ENCODE results near the gene CRPPA. TPM values are rescaled to one million over a fixed set of nuclear protein-coding genes. Genes with fewer than 3 reads are reported as not detected.

Gene CRPPA
- total and polyA plus RNA-seq, 7 donors, result 0.30 to 4.1 (median 2.2) TPM

- Histone ChIP-seq H3K4me3 (no peak overlapping the region), H3K9me3 (no peaks in the 10 kb centered on the region), H3K27ac (no peak overlapping the region), H3K36me3 (ENCODE audit: insufficient read depth in 1 of 2, low read depth in 1 of 2) (no peaks in the 10 kb centered on the region), H3K4me1 (peaks cover 5% of the 10 kb centered on the region), H3K27me3 (ENCODE audit: insufficient read depth in 3 of 3, low read length in 2 of 3) (no peaks in the 10 kb centered on the region)
- WGBS, 3 donors, result 77 to 86% (median 82%) methylated on average over 7 of the region's 7 CpGs
- no peak for DNase-seq
- intact Hi-C loops (cut with DNase I), result no loop called here
- ATAC-seq, result no peak
- TF ChIP-seq, protein P1, sequence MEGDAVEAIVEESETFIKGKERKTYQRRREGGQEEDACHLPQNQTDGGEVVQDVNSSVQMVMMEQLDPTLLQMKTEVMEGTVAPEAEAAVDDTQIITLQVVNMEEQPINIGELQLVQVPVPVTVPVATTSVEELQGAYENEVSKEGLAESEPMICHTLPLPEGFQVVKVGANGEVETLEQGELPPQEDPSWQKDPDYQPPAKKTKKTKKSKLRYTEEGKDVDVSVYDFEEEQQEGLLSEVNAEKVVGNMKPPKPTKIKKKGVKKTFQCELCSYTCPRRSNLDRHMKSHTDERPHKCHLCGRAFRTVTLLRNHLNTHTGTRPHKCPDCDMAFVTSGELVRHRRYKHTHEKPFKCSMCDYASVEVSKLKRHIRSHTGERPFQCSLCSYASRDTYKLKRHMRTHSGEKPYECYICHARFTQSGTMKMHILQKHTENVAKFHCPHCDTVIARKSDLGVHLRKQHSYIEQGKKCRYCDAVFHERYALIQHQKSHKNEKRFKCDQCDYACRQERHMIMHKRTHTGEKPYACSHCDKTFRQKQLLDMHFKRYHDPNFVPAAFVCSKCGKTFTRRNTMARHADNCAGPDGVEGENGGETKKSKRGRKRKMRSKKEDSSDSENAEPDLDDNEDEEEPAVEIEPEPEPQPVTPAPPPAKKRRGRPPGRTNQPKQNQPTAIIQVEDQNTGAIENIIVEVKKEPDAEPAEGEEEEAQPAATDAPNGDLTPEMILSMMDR (IDR thresholded peaks at IDR 0.05), result no peak
These were observed 4.8 kb downstream of the CRPPA start for GRCh38 chr7:16416289-16417282.

DNA sequence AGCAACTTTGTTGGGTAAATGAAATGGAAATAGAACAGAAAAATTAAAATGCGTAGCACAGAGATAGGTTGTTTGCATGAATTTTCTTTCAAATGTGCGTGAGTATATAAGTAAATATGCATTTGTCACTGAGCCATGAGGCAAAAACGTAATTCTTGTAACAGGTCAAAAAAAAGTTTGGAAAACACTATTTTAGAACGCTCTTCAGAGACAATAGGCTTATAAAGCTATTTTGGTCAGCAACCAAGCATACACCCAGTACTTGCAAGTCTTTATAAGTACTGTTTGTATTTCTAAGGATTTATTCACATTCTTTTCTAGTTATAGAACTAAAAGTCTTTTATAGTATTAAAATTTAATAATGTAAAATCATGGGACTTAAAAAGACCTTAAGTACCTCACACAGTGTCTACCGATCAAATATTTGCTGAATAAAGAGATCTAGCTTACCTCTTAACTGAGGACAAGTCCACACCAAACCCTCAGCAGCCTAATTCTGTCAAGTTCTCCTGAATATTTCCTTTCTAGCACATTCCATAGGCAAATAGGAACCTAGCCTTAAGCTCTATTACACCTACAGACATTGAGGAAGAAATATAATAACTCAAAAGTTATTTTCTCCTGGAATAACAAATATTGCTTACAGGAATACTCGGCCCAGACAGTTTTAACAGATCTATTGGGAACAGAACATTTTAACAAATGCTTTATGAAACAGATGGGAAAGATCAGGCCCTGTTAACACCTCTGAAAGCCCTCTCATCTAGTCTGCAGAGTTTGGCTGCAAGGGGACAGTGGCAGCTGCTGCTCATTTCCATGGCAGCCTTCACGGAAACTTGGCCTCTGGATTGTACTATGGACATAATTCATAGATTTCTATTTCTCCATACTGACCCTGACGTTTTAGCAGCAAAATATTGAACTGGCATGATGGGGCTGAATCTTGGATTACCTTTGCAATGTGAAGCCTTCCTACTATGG, 8.8 kb downstream of the CRPPA start:
- Histone ChIP-seq H3K27me3 (ENCODE audit: insufficient read depth in 3 of 3, low read length in 2 of 3) (no peaks in the 10 kb centered on the region), H3K4me1 (no peaks in the 10 kb centered on the region), H3K9me3 (no peaks in the 10 kb centered on the region), H3K27ac (no peak overlapping the region), H3K36me3 (ENCODE audit: insufficient read depth in 1 of 2, low read depth in 1 of 2) (no peaks in the 10 kb centered on the region), H3K4me3 (no peak overlapping the region)
- no peak for ATAC-seq
- 51 to 59% (median 55%) methylated on average over 8 of the region's 8 CpGs for WGBS, 3 donors
- DNase-seq, result no peak
- TF ChIP-seq, protein P1 (IDR thresholded peaks at IDR 0.05), result no peak
- intact Hi-C loops (cut with DNase I), result no loop called here

DNA sequence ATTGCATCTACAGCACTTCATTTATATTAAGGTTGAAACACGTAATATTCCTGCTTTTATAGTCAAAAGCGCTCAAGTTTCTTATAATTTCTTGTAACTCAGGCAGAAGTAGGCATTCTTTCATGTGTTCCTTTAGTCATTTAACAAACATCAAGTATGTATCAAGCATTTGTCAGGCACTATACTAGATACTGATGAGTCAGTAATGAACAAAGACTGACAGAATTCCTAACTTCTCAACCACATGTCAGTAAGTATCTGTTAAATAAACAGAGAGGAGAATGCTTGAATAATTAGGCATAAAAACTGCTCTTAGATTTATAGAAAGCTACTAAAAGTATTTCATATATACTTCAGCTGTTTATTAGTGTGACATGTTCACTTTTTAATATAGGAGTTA, 9.9 kb downstream of the CRPPA start:
- ATAC-seq (no peak), DNase-seq (no peak)
- 96 to 98% (median 97%) methylated on average over 2 of the region's 2 CpGs for WGBS, 3 donors
- Histone ChIP-seq H3K27me3 (ENCODE audit: insufficient read depth in 3 of 3, low read length in 2 of 3) (no peaks in the 10 kb centered on the region), H3K4me1 (no peaks in the 10 kb centered on the region), H3K36me3 (ENCODE audit: insufficient read depth in 1 of 2, low read depth in 1 of 2) (no peaks in the 10 kb centered on the region), H3K27ac (no peak overlapping the region), H3K4me3 (no peak overlapping the region), H3K9me3 (no peaks in the 10 kb centered on the region)
- TF ChIP-seq, protein P1 (IDR thresholded peaks at IDR 0.05), result no peak
- intact Hi-C loops (cut with DNase I), result no loop called here

DNA sequence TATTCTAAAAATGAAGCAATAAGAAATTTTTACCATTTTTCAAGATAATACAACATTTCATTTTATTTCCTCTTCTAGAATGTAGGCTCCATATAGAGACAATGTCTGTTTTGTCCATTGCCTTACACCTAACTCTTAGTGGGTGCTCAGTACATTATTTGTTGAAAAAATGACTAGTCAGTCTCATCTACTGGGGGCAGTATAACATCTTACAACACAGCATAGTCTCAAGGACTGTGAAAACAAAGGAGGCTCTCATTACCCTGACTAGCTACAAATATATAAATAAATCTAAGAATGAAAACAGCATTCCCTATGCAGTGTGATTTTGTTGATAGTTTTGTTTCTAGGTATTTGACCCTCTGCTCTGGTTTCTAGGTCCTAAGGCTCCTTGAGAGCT, 11.6 kb downstream of the CRPPA start:
- Histone ChIP-seq H3K4me1 (no peaks in the 10 kb centered on the region), H3K4me3 (no peak overlapping the region), H3K36me3 (ENCODE audit: insufficient read depth in 1 of 2, low read depth in 1 of 2) (no peaks in the 10 kb centered on the region), H3K27ac (no peak overlapping the region), H3K27me3 (ENCODE audit: insufficient read depth in 3 of 3, low read length in 2 of 3) (no peaks in the 10 kb centered on the region), H3K9me3 (no peaks in the 10 kb centered on the region)
- no peak for DNase-seq
- no peak for ATAC-seq
- TF ChIP-seq, protein P1 (IDR thresholded peaks at IDR 0.05), result no peak
- intact Hi-C loops (cut with DNase I), result no loop called here
